GM19240 (cell line): ENCODE results near the gene ALG12.
A peak's percentile ranks its signal among the peaks of the same experiment; 100 is the strongest.
"Not testable (repeated sequence)": the region's sequence is repeated elsewhere in the genome, so short reads cannot be mapped to it uniquely, and the experiment has no call there.

Experiments used
- DNase-seq: peaks from one replicate; pipeline ENCODE4 v3.0.0; 2011; ENCODE audit warnings: low spot score; ENCODE audit not compliant: insufficient read length

The ALG12 gene

DNA sequence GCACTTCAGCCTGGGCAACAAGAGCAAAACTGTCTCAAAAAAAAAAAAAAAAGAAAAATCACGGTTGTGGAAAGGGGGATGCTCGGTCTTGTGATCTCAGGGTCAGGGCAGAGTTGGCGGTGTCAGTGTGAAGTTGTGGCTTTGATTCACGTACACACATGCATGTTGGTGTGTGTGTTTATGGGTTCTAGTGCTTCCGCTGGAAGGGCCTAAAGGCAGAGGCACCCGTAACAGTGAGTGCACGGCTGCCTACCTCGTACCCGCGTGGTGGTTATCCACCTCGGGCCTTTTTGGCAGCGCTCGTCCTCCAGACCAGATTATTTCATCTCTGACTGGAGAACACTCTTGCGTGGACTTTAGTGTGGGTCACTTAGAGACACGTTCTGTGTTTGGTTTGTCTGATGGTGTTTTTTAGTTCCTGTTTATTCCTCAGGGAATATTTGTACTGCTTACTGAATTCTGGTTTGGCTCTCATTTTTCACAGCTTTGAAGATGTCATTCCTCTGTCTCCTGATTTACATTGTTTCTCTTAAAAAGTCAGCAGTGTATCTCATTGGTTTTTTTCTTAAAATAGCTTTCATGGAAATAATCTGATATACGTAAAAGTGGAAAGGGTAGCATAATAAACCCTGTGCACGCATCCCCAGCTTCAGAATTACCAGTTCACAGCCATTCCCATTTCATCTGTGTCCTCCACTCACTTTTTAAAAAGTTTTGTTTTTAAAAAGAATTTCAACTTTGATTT is 49.0 kb downstream of the ALG12 start:
- DNase-seq, result no peak

DNA sequence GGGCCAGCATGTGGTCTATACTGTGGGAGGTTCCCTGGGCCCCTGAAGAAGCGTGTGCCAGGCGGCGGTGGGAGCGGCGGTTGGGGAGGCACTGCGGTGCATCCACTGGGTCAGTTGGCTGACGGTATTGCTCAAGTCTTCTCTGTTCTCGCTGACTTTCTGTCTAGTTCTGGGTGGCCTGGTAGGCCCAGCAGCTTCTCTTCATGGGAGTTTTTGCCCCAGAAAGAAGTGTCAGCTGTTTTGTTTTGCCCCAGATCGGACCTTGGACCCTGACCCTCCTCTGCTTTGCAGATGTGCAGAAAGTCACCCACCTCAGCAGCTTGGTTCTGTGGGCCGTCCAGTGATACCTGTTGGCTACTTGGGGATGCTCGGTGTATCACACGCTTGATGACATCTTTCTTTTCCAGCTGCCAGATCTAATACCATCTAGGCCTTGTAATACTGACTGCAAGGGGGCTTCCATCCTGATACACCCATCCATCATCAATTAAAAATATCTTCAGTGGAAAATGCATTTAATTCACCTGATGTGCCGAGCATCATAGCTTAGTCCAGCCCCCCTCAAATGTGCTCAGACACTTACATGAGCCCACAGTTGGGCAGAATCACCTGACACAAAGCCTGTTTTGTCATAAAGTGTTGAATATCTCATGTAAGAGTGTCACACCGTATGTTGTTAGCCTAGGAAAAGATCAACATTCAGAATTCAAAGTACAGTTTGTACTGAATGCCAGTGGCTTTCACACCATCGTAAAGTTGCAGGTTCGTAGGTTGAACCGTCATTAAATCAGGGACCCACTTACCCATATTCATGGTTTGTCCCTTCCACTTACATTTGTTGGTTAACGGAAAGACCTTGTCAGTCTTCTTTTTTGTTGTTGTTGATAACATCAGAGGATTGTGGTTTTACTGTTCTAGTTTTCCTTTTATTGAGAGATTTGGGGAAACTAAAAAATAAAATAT is 50.7 kb downstream of the ALG12 start:
- no peak for DNase-seq

DNA sequence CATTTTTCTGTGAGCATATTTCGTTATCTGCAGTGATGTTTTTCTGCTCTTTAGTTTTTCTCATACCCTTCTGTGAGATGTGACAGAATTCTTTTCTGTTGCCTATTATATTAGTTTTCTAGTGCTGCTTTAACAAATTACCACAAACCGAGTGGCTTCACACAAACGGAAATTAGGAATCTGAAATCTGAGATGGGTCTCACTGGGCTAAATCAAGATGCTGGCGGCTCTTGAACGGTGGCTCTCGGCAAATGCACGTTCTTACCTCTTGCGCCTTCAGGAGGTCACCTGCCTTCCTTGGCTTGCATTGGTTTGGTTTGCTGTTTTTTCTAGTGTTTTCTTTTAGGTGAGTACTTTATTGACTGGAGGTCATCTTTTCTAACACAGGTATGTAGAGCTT is 51.6 kb downstream of the ALG12 start:
- no peak for DNase-seq

DNA sequence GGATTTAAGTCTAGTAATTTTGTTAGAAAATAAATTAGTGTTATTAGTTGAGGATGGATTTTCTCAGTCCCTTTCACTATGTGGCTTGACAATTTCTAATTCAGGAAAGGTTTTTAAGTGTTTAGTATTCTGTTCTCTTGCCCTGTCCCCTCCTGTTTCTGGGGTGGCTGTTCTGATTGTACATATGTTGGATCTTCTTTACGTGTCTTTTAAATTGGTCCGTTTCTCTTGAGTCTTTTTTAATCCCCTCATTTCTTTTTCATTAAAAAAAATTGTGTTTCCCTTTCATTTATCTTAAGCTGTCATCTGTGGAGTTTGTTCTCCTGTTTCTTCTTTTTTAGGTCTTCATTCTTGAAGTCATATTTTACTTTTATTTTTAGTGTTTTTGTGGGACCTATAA is 52.1 kb downstream of the ALG12 start:
- DNase-seq, result no peak

DNA sequence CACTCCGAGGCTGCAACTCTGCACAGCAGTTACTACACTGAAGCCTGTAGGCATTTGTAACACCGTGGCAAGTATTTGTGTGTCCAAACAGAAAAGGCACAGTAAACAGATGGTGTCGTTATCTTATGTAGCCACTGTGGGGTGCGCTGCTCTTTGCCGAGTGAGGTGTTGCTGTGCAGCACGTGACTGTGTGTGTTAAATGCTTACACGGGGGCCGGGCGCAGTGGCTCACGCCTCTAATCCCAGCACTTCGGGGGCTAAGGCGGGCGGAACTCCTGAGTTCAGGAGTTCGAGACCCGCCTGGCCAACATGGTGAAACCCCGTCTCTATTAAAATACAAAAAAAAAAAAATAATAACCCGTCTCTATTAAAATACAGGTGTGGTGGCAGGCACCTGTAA is 53.1 kb downstream of the ALG12 start:
- DNase-seq, result no peak

DNA sequence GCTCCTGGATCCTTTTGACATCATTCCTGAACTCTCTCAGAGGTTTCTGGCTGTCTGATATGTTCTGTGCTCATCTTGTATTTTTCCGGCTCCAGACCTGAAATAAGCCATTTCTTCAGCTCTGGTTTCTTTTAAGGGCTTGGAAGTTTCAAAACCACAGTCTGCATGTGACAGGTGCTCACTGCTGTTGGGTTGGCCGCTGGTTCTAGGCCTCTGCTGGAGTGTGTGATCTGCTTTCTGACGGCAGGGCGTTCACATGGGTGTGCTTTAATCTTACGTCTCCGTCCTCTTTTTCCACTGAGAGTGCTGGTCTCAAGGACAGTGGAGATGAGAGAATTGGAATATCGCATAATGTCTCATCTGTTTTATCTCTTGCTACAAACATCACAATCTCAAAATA is 54.3 kb downstream of the ALG12 start:
- DNase-seq, result no peak

DNA sequence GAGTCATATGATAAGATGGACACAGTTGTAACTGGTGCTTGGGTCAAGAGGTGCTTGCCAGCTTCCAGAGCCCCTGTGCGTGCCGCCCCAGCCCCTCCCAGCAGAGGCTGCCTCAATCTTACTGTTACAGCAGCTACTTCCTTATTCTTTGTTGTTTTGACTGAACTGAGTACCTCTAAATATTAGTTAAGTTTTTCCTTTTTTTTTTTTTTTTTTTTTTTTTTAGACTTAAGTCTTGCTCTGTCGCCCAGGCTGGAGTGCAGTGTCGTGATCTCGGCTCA is 55.8 kb downstream of the ALG12 start:
- DNase-seq, result no peak

DNA sequence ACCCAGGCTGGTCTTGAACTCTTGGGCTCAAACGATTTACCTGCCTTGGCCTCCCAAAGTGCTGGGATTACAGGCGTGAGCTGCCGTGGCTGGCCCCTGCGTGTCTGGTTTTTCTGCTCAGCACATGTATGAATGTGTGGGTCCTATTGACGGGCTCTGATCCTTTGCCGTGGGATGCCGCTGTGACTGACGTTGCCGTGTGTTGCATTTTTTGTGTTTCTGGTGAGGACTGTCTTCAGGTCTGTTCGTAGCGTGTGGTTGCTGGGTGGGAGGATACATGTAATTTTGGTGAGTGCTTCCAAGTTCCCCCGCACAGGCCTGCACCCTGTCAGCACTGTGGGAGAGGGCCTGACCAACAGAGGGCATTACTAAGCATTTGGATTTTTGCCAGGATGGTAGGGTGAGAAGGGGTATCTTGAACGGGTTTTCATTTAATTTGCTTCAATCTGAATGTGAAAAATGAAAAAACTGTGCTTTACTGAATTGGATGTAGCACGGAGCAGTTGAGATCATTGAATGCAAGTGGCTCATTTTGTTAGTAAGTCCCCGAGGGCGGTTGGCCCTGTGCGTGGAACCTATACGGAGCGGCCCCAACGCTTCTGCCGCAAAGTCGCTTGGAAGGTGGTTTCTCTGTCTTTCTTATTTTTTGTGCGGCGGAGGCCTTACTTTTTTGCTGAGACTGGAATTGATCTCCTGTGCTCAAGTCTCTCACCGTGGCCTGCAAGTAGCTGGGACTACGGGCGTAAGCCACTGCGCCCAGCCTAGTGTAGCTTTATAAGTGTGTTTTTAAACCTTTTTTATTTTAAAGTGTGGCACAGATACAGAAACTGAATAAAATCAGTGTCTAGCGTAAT is 56.4 kb downstream of the ALG12 start:
- DNase-seq, result no peak

DNA sequence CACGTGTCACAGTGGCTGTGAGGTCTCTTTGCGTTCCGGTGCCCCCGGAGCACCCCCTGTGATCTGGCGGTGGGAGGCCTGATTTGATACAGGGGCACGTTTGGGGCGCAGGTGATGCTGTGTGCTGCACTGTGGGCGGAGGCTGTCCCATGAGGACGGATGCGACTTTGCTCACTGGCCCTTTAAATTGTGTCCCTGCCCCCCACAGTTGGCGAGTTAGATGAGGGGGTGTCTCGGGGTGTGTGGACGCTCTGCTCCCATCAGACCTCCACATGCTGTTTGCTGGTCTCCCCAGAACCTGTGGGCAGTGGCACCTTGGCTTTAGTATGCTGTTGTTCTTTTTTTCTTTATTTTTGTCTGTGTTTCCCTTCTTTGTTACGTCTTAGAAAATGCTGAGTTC is 59.4 kb downstream of the ALG12 start:
- no peak for DNase-seq

DNA sequence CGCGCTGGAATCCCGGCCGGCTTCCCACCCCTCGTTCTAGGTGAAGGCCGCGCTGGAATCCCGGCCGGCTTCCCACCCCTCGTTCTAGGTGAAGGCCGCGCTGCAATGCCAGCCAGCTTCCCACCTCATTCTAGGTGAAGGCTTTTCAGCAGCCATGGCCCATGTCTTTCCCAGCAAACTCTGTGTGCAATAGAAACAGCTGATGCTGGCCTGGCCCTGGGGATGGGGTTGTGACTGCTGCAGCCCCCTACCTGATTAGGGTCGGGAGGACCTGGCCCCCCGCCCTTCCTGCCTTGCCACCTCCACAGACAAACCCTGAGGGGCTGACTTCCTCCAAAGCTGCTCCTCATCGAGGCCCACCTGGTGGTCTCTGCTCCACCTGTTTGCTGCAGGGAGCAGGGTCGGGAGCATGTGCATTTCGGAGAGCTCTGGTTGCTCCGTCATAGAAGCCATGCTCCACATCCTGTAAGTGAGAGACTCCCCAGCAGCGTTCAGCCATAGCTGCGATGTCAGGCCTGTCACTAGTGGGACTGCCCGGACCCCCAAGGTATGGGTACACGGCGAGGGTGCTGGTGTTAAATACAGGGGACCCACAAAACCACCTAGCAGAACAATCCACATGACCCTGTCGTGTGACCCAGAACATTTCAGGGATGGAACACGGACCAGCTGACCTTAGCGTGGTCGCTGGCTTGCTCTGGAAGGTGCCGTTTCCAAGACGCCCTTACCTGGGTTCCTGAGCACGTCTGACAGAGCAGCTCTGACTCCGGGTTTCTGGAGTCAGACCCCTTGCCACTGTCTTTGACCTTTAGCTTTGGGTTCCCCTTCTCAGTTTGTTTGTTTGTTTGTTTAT is 61.2 kb downstream of the ALG12 start:
- no peak for DNase-seq

DNA sequence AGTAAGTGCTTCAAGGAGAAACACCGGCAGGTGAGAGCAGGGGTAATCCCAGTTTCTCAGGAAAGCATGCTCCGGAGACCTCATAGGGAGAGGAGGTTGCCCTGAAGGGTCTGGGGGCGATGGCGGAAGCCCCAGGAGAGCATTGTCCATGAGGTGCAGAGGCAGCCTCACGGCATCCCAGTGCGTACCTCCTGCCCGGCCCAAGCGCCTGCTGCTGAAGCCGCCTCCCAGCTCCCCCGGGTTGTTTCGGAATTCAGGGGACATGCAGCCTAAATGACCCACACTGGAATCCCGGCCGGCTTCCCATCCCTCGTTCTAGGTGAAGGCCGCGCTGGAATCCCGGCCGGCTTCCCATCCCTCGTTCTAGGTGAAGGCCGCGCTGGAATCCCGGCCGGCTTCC is 61.9 kb downstream of the ALG12 start:
- no peak for DNase-seq

DNA sequence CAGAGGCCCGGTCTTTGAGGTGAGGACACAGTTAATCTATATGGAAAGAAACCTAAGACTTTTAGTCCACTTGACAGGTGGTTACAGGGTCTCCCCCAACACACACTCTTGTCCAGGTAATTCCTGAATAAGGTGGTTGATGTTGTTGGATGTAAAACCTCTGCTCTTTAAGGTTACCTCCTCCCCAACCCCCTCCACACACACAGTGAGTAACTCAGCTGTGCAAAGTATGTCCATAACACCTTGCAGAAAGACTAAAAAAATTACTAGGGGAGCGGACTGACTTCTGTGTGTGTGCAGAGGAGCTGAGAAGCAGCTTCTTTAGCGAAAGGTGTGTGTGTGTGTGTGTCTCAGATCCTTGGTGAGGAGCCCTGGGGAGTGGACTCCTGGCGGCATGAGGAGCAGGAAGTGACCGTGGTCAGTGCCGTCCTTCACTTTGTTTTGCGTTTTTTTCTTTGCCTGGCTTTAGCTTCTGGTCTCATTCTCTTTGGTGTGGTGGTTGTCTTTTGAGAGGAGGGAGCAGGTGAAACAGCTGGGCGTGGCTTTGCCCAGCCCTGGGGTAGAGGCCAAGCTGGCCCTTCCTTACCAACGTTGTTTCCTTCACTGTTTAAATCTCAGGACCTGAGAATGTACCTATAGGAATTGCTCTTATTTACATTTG is 62.9 kb downstream of the ALG12 start:
- no peak for DNase-seq

DNA sequence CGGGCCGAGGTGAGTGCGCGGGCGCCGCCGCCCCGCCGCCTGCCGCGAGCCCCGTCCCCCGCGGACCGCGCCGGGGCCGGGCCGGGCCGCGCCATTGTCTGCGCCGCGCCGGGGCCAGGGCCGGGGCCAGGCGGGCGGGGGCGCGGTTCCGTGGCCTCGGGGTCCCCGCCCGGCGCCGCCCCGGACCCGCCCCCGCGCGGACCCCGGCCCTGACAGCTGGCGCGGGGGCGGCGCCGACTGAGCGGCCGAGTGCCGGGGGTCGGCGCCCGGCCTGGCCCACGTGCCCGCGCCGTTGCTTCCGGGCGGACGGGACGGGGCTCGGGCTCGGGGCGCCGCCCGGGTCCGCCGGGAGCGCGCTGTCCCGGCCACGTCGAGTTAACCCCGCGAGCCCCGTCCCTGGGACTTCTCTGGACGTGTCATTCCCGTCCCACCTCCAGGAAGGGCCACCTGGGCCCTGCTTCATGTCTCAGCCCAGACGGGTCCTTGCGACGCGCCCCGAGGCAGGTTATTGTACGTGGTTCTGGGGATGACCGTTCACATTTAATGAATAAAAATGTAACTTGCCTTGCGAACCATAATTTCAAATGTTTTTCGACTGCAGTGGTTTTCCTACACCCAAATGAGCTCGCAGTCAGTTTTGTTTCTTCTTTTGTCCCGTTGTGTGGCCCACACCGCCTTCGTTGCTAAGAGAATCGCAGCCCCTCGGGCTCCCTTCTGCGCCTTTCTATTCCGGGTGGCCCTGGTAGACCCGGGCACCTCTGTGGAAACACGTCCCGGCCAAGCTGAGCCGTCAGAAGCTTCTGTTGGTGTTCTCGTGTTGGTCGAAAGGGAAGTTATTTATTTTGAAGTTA is 64.0 kb downstream of the ALG12 start:
- peak; percentile 21 for DNase-seq

DNA sequence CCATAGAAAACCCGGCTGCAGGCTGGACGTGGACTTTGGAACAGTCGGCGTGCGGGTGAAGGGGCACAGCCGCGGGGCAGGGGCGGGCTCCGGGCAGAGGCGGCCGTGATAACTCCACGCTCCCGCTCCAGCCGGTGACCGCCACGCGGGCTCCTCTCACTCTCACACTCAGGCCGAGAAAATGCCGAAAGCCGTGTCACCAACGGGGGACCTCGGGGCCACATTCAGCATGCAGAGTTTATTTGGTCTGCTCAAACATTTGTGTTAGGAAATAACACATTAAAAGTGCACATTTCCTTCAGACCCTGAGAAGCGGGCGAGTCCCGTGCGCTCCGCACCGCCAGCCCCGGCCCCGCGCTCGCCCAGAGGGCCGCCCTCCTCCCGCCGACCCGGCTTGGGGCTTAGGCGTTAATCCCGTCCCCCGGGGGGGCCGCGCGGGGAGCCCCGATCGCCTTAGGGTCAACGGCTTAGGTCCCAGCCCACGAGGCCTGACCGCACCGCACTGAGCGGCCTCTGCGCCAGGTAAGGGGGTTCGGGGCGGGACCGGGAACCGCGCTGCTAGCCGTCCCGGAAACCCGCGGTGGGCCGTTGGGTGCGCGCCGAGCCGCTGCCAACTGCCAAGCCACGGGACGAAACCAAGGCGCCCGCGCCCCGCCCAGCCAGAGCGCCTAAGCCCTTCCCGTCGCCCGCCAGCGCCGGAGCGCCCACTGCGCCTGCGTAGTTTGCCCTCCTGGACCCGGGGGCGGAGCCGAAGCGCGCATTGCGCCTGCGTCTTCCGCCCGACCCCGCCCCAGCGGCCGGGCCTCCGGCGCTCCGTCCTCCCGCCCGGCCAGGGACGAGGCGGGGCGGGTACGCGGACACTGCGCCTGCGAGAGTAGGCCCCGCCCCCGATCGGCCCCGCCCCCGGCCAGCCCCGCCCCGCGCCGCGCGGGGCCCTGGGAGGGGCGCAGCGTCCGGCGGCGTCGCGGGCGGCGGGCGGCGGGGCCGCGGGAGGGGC is 65.0 kb downstream of the ALG12 start, which contains the start of gene ZBED4:
Gene ZBED4 (plus strand): TSS at position 947 of the 997 bp plus-strand sequence. CDS start 29,819 bp downstream, outside the sequence.
- DNase-seq, result peak; percentile 97

DNA sequence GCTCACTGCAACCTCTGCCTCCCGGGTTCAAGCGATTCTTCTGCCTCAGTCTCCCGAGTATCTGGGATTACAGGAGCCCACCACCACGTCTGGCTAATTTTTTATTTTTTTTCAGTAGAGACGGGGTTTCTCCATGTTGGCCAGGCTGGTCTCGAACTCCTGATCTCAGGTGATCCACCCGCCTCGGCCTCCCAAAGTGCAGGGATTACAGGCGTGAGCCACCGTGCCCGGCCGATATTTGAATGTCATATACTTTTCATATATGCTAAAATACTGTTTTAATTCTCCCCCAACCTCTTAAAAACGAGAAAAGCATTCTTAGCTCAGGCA is 65.7 kb downstream of the ALG12 start:
- DNase-seq, result not testable (repeated sequence)

DNA sequence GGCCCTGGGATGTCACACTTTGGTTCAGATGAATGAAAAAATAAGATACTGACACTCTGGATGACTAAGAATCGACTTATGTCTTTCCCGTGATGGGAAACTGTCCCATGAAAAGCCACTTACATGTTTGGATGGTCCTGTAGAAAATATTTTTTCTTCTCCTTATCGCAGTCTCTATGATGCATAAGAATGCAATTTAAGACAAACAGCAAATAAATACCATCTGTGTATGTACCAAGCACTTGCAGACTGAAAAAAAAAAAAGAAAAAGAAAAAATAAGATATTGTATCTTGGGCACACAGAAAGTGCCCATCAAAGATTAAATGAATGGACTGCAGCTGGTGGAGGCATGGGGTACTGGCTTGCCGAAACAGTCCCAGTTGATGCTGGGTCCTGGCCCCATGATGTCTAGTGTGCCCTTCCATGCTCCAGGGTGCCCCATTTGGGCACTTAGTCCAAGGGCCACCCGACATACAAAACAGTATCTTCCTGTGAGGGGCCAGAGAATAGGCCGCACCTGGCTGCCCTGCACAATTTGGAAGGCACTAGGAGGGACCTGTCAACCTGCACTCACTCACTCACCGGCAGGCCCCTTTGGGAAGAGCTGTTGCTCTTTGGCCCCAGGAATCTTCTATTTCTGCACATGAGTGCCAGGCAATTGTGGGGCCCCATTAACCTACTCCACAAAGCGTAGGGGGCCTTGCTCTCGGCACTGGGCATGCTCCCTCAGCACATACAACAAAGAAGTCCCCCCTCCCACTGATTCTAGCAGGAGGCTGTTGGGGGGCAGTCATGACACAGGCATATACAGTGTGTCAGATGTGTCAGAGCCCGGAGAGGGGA is 67.1 kb downstream of the ALG12 start:
- no peak for DNase-seq
